Effector memory CD8-positive, alpha-beta T cell (primary cell): ENCODE data around the gene UCP3.
A peak's percentile ranks its signal among the peaks of the same experiment; 100 is the strongest.

ENCODE experiments used
- ATAC-seq: fragments of 150-1000 bp; cut with Tn5 transposase; replicated peaks from 2 replicates; pipeline ENCODE4 v1.10.0; 2021; ENCODE audit warnings: mild to moderate bottlenecking, moderate library complexity
- DNase-seq, 3 experiments: peaks; one replicate each; pipeline ENCODE4 v3.0.0; 2021
- H3K27ac Mint-ChIP-seq, 2 donors: one replicate each; pipeline ENCODE4 v1.8.0; 2022; ENCODE audit warnings: mild to moderate bottlenecking in 2 of 2, mixed read lengths in 2 of 2, moderate library complexity in 2 of 2
- H3K27me3 Mint-ChIP-seq, 2 donors: one replicate each; pipeline ENCODE4 v1.8.0; 2022; ENCODE audit warnings: mixed read lengths in 2 of 2
- H3K36me3 Mint-ChIP-seq: one replicate; pipeline ENCODE4 v1.8.0; 2022; ENCODE audit warnings: mild to moderate bottlenecking, moderate library complexity, mixed read lengths; ENCODE audit not compliant: insufficient read depth
- H3K4me1 Mint-ChIP-seq, 2 donors: one replicate each; pipeline ENCODE4 v1.8.0; 2022; ENCODE audit warnings: low read depth in 2 of 2, mixed read lengths in 2 of 2
- H3K4me3 Mint-ChIP-seq, 2 donors: one replicate each; pipeline ENCODE4 v1.8.0; 2022; ENCODE audit warnings: mild to moderate bottlenecking in 2 of 2, mixed read lengths in 2 of 2, moderate library complexity in 2 of 2
- H3K9me3 Mint-ChIP-seq, 2 donors: one replicate each; pipeline ENCODE4 v1.8.0; 2022; ENCODE audit warnings: mixed read lengths in 2 of 2

Gene UCP3

DNA sequence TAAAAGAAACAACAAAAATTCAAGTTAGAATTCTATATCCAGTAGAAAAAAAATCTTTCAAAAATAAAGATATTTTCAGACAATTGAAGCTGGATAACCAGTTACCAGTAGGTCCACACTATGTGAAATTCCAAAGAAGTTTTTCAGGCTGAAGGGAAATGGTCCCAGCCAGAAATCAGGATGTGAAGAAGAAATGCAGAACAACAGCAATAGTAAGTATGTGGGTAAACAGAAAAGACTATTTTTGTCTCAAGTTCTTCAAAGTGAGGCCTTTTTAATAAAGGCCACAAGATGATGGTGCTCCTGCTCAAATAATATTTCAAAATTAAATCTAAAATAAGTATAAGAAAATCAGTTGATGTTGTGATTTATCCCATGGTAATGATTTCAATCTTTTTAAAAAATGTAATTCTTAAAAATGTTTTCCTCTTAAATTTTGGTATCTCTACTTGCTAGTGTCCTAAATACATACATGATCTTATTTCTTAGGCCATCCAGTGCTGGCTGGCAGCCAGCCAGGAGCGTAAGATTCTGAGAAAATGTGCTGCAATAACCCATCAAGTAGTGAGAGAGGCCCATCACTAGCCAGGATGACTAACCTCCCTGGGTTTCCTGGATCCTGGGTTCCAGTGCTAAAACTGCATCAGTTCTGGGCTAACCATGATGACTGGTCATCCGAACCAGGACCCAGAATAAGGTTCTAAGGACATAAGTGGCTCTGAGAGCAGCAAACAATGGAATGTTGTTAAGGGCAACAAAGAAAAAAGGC lies 15.6 kb upstream of the UCP3 start:
- Mint-ChIP-seq H3K4me1 (peaks cover 15 to 18% of the 10 kb centered on the region in 2 donors), H3K27me3 (no peaks in the 10 kb centered on the region), H3K9me3 (no peaks in the 10 kb centered on the region), H3K4me3 (no peak overlapping the region), H3K27ac (peak overlapping the region; percentile 73), H3K36me3 (peaks cover 4% of the 10 kb centered on the region)
- DNase-seq (no peak), ATAC-seq (no peak)

DNA sequence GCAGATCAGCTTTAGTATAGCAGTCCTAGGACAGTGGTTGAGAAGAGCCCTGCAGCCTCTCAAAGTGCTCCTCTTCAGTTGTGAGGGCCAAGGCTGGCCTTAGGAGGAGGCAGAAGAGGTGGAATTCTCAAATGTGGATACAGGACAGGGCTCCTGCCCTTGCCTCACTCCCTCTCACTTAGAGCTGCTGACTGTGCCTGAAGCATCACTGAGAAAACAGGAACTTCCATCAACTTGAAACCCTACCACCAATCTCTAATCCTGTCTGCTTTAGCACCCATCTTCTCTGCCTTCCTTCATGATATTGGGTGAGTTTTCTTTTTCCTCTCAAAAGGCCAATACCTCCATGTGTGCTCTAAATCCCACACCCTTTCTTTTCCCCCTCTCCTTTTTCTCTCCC lies 14.4 kb upstream of the UCP3 start:
- no peak overlapping the region for H3K4me3 Mint-ChIP-seq
- peaks cover 4% of the 10 kb centered on the region for H3K36me3 Mint-ChIP-seq
- no peaks in the 10 kb centered on the region for H3K27me3 Mint-ChIP-seq
- H3K4me1 Mint-ChIP-seq: peaks cover 15 to 17% of the 10 kb centered on the region in 2 donors
- DNase-seq (no peak), ATAC-seq (no peak)
- peak overlapping the region; percentile 1 to 35 for H3K27ac Mint-ChIP-seq
- H3K9me3 Mint-ChIP-seq: no peaks in the 10 kb centered on the region

DNA sequence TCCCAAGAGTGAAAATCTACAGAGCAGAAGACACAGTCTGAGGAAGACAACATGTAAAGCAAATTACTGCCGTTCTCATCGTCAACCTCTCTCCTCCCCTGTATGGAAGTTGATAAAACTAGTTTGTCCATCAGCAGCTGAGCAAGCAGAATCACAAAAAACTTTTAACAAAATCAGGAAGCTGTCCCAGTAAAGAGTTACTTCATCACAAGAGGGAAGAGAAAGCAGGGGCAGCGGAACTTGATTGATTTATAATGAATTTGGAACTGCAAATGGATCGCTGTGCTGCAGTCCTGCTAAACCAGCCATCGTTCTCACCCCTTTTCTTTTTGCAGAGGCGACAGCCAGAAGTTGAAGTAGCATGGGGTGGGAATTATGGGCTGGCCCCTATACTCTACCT lies 13.7 kb upstream of the UCP3 start:
- H3K27ac Mint-ChIP-seq: no peak overlapping the region
- no peak overlapping the region for H3K4me3 Mint-ChIP-seq
- DNase-seq (no peak), ATAC-seq (no peak)
- no peaks in the 10 kb centered on the region for H3K27me3 Mint-ChIP-seq
- H3K4me1 Mint-ChIP-seq: peaks cover 14 to 17% of the 10 kb centered on the region in 2 donors
- no peaks in the 10 kb centered on the region for H3K9me3 Mint-ChIP-seq
- peaks cover 4% of the 10 kb centered on the region for H3K36me3 Mint-ChIP-seq

DNA sequence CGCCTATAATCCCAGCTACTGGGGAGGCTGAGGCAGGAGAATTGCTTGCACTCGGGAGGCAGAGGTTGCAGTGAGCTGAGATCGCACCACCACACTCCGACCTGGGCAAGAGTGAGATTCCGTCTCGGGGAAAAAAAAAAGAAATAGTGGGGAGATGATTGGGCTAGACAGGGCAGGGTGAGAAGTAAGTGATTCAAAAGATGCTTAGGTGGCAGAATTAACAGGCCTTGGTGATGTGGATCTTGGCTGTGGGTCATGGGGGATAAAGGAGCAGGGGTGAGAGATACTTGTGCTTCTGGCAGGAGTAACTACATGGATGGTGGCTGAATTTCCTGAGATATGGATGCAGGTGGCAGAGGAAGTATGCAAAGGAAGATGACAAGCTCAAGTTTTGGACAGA lies 13.1 kb upstream of the UCP3 start:
- peaks cover 14 to 17% of the 10 kb centered on the region in 2 donors for H3K4me1 Mint-ChIP-seq
- no peaks in the 10 kb centered on the region for H3K27me3 Mint-ChIP-seq
- ATAC-seq: no peak
- H3K27ac Mint-ChIP-seq: no peak overlapping the region
- DNase-seq: no peak
- no peaks in the 10 kb centered on the region for H3K9me3 Mint-ChIP-seq
- H3K36me3 Mint-ChIP-seq: peaks cover 4% of the 10 kb centered on the region
- no peak overlapping the region for H3K4me3 Mint-ChIP-seq

DNA sequence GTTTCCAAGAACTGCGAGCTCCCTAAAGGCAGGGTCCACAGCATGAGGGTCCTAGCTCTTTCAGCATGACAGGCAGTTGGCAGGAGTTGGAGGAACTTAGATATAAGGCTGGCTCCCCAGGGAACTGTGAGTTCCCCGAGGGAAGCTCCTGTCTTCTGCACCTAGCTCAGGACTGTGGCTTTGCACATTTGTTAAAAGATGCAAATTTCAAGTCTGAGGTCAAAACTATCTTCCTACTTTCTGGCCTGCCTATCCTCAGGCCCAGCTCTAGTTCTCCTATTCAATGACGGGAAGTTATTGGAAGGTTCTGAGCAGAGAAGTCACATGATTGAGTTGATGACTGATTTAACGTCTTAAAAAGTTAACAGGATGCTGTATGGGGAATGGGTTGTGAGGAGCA lies 11.7 kb upstream of the UCP3 start:
- ATAC-seq: no peak
- DNase-seq: no peak
- Mint-ChIP-seq H3K27ac (no peak overlapping the region), H3K27me3 (no peaks in the 10 kb centered on the region), H3K36me3 (no peaks in the 10 kb centered on the region), H3K4me3 (no peak overlapping the region), H3K9me3 (no peaks in the 10 kb centered on the region), H3K4me1 (peaks cover 12 to 14% of the 10 kb centered on the region in 2 donors)

DNA sequence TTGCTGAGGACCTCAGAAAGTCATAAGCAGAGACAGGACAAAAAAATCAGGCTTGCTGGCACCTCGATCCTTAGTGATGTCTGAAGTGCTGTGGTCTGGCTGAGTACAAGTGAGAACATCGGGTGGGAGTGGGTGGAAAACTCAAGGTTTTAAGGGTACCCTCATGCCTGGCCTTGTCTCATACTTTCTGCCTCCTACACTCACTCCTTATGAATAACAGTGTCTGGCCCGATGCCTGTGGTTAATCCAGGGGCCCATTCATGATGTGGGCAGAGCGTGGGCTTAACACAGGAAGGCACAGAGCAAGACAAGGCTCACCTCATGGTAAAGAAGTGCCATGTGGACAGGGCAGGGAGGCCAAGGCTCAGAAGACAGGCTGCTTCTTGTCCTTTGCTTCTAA lies 11.0 kb upstream of the UCP3 start:
- peak overlapping the region in 1 of 2 donors; percentile 7 for H3K4me3 Mint-ChIP-seq
- ATAC-seq (peak; percentile 95), DNase-seq (peak in 2 of 3 experiments; percentile 14 to 26)
- H3K4me1 Mint-ChIP-seq: peaks cover 14 to 16% of the 10 kb centered on the region in 2 donors
- no peaks in the 10 kb centered on the region for H3K27me3 Mint-ChIP-seq
- no peaks in the 10 kb centered on the region for H3K36me3 Mint-ChIP-seq
- no peaks in the 10 kb centered on the region for H3K9me3 Mint-ChIP-seq
- H3K27ac Mint-ChIP-seq: no peak overlapping the region

DNA sequence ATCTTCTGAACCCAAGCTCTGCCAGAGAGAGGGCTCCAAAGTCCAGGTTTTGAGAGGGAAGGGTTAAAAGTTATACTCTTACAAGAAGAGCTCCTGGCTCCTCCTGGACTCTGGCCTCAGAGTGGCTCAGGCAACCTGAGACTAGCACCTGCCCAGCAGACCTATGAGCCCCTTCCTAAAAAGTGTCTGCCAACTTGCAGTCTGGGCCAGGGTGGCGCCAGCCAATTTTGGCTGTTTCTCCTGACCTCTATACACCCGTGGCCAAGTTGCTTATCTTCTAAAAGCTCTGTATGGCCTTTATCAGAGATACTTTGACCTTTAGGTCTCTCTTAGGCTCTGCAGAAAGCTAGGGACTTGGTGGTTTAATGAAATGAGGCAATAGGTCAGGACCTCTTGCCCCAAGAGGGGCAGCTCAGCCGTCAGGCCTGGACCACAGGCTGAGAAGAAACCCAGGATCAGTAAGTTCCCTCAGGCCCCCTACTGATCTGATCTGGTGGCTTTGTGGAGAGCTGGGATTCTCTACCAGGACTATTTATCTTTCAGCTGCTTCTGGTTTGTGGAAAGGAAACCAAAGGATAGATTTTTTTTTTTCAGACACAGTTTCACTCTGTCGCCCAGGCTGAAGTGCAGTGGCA lies 10.3 kb upstream of the UCP3 start:
- Mint-ChIP-seq H3K4me3 (peak overlapping the region in 1 of 2 donors; percentile 7), H3K27ac (no peak overlapping the region), H3K36me3 (no peaks in the 10 kb centered on the region), H3K4me1 (peaks cover 15 to 16% of the 10 kb centered on the region in 2 donors), H3K9me3 (no peaks in the 10 kb centered on the region), H3K27me3 (no peaks in the 10 kb centered on the region)
- ATAC-seq (no peak), DNase-seq (no peak)

DNA sequence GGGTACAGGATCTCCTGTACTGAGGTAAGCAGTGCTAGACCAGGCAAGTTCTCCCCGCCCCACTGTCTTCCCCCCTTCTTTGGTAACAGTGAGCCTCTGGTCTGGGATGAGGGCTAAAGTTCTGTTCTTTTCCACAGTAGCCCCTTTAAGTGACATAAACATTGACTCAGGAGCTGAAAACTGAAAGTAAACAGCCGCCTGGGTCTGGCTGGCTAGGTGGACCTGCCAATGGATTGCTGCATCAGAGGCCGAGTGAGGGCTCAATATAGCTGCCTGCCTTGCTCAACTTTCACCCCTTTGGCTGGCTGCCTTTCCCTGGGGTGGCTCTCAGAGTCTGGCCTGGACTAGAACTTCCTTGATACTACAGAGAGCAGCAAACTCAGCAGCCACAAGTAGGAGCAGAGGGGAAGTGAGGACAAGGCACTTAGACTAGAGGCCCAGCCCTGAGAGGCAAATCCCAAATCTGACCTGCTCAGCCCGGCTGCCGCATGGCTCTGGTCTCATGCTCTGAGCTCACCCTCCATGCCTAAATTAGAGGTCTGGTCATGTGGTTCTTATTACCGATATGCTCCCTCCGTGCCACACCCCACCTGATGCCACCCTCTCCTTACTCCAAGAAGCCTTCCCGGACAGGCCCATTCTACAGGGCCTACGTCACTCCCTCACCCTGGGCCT lies 9.6 kb upstream of the UCP3 start:
- Mint-ChIP-seq H3K27ac (no peak overlapping the region), H3K9me3 (no peaks in the 10 kb centered on the region), H3K4me3 (no peak overlapping the region), H3K4me1 (peaks cover 9 to 14% of the 10 kb centered on the region in 2 donors), H3K36me3 (no peaks in the 10 kb centered on the region), H3K27me3 (no peaks in the 10 kb centered on the region)
- DNase-seq (no peak), ATAC-seq (no peak)

DNA sequence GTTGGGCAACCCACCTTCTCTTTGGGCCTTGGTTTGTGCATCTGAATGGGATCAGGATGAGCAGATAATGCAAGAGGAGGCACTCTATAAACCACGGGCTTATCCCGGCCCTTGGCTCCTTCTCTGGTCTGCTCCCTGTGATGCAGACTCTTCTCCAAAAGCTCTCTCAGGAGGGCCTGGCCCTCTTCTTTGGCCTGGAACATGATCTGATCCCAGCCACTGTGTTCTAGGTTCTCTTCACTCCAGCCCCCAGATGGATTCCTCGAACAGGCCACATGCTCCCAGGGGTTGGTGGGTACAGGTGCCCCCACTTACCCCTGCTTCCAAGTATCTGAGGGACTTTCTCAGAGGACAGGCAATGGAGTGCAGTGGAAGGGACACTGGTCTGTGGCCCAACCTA lies 8.7 kb upstream of the UCP3 start:
- Mint-ChIP-seq H3K27ac (no peak overlapping the region), H3K4me3 (no peak overlapping the region), H3K27me3 (no peaks in the 10 kb centered on the region), H3K36me3 (no peaks in the 10 kb centered on the region), H3K4me1 (peaks cover 9 to 14% of the 10 kb centered on the region in 2 donors), H3K9me3 (no peaks in the 10 kb centered on the region)
- DNase-seq: no peak
- ATAC-seq: no peak

DNA sequence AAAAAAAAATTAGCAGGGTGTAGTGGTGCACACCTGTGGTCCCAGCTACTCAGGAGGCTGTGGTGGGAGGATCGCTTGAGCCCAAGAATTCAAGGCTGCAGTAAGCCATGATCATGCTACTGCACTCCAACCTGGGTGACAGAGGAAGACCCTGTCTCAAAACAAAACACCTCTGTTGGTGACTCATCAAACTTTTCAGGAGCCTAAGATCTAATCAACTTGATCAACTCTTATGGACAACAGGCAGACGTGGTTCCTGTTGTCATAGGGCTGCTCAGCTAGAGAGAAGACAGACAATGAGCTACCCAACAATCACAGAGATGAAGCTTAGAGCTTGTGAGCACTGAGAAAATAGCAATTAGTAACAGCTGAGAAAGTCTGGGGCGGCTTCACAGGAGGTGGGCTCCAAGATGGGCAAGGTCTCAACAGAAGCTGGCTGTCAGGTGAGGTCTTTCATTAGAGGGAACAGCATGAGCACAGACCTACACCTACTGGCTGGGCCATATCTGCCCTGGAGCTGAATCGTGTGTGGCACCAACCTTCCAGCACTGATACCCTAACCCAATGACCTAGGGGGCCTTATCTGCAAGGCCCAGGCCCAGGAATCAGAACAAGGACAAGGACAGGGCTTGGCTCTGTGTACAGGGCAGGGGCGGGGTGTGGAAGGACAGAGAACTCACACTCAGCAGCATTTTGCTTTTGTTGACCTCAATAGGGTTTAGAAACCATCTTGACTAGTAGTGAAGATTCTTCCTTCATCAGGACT lies 7.2 kb upstream of the UCP3 start:
- Mint-ChIP-seq H3K36me3 (peaks cover 4% of the 10 kb centered on the region), H3K4me1 (peaks cover 23 to 24% of the 10 kb centered on the region in 2 donors), H3K27me3 (no peaks in the 10 kb centered on the region), H3K4me3 (no peak overlapping the region), H3K27ac (peak overlapping the region; percentile 33 to 80), H3K9me3 (no peaks in the 10 kb centered on the region)
- ATAC-seq (no peak), DNase-seq (no peak)

DNA sequence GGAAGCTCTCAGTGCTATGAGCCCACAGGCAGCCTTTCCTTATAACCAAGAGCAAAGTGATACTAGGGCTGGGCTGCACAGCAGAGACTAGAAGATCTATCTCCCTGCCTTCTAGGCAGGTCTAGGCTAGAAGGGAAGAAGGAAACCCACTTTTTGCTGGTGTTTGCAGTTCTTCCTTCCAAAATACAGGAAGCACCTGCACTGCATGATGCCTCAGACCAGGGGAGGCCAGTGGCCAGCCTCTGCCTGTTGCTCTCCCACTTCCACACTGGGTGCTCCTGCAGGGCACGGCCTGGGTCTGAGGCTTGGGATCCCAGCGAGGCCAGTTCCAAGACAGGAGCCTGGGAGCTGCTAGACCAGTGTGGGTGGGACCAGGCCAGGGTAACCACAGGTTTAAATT lies 6.0 kb upstream of the UCP3 start:
- Mint-ChIP-seq H3K27ac (peak overlapping the region; percentile 41 to 49), H3K4me1 (peaks cover 35 to 37% of the 10 kb centered on the region in 2 donors), H3K4me3 (no peak overlapping the region)

DNA sequence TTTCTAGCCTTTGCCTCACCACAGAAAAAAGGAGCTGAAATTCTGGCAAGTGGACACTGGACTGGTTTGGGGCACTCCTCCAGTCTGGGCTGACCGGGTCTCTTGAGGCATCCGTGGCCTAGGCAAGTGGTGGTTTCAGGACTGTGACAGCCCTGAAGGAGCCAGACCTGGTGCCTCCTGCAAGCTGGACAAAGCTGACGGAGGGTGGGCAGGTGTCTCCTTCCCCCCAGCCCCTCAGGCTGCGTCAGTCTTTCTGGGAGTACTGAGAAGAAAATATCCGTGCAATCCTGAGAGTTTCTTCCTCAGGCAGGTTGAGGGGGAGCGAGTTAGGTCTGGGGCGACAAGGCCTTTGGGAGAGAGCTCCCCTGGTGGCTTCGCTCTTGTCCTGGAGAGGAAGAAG lies 4.3 kb upstream of the UCP3 start:
- Mint-ChIP-seq H3K4me3 (no peak overlapping the region), H3K36me3 (peaks cover 4% of the 10 kb centered on the region), H3K27ac (peak overlapping the region; percentile 96 to 97), H3K27me3 (no peaks in the 10 kb centered on the region), H3K4me1 (peaks cover 45 to 48% of the 10 kb centered on the region in 2 donors), H3K9me3 (no peaks in the 10 kb centered on the region)
- ATAC-seq (no peak), DNase-seq (no peak)

More for the DNA sequence above, 6.0 kb upstream of the UCP3 start:
- no peak for ATAC-seq
- Mint-ChIP-seq H3K9me3 (no peaks in the 10 kb centered on the region), H3K27me3 (no peaks in the 10 kb centered on the region), H3K36me3 (peaks cover 4% of the 10 kb centered on the region)
- DNase-seq: no peak

DNA sequence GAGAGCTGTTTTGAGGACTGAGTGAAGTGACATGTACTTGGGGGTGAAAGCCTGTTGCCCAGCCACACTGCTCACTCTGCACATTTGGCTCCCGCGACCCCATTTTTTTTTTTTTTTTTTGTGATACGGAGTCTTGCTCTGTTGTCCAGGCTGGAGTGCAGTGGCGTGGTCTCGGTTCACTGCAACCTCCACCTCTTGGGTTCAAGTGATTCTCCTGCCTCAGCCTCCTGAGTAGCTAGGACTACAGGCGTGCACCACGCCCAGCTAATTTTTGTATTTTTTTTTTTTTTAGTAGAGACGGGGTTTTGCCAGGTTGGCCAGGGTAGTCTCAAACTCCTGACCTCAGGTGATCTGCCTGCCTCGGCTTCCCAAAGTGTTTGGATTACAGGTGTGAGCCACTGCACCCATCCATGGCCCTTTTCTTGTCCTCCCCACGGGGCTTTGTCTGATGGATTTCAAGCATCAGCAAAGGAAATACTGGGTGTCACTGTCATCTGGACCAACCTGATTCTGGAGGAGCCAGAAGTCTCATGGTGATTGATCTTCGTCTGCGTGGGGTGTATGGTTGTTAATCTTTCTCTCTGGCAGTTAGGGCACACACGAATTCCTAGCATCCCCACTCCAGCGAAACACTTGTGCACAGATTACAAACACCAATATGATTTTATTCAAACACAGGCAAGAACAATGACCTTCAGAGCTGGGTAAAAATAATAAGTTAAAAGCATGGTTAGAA lies 3.4 kb upstream of the UCP3 start:
- Mint-ChIP-seq H3K4me1 (peaks cover 48 to 50% of the 10 kb centered on the region in 2 donors), H3K4me3 (peak overlapping the region; percentile 57 to 66), H3K9me3 (no peaks in the 10 kb centered on the region), H3K27me3 (no peaks in the 10 kb centered on the region), H3K27ac (peak overlapping the region; percentile 96 to 97), H3K36me3 (peaks cover 4% of the 10 kb centered on the region)
- no peak for ATAC-seq
- no peak for DNase-seq
